ENCODE results near the gene PHLPP2.

PHLPP2 gene

GRCh38 chr16:71670537-71670936 lies 54.0 kb downstream of the PHLPP2 start:
- no peak for DNase-seq

DNA sequence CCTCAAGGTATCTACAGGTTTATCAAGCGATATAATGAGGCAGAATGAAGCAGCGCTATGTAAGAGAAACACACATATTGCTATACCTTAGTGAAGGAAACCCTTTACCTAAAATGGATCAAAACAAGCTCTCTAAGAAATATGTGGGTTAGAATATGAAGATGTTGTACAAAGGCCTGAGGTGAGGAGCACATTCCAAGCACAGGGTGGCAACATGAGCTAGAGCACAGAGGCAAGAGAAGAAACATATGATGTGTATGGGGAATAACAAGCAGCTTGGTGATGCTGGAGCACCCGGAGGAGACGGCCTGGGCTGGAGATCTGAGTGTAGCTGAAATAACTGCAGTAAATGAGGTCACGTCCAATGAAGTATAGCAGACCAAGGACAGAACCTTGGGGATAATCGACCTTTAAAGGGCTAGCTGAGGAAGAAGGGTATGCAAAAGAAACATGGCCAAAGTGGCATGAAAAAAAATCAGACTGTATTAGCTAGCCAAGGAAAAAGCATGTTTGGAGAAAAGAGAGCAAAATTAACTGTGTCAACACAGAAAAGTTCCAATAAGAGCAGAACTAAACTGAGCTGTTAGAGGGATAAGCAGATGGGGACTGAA lies 54.5 kb downstream of the PHLPP2 start:
- DNase-seq: no peak

DNA sequence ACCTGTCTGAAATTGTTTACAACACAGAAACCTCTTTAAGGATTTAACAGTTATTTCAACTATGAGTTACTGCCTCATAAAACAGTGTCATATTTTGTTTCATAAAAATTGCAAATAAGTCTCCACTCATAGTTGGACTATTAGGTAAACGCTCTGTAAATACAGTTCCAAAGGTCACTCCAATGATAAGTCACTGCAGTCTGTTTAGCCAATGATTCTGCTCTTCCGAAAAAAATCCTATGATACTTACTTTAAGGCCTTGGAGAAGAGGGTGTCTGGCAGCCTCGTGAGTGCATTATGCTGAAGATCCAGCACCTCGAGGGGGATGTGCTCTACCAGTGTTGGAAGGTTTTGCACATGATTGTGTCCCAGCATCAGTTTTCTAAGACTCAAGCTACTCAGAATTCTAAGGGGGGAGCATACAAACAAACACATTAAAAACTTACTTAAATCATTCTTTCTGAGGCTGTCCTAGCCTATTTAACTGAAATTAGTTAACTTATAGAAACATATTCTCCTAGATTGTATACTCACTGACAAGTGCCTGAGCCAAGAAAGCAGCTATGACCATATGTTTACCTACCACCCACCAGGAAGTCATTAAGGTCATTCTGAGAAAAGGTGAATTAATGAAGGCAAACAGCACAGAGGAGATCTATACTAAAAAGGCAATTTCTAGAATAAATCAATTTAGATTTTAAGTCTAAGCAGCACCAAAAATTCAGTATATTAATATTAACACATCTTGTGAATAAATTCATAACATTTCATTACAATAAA lies 57.4 kb downstream of the PHLPP2 start:
- no peak for DNase-seq

GRCh38 chr16:71666264-71666663 lies 58.2 kb downstream of the PHLPP2 start:
- no peak for DNase-seq

GRCh38 chr16:71659471-71659870 lies 65.0 kb downstream of the PHLPP2 start:
- DNase-seq: no peak

DNA sequence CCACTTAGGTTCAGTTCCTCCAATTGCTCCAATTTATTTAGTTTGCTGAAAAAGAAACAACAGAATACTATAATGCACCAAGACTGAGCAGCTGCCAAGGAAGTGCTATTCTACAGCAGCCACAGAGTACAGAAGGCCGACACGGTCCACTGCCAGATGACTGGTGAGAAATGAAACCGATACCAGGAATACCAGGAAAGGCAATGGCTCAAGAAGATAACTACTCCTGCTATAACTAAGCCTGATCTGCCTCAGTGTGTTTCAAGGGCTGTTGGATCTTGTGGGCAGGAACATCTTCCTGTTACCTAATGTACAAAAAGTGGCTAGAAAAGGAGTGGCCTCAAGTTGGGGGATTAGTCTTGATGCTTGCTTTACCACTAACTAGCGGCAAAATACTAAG lies 65.7 kb downstream of the PHLPP2 start:
- DNase-seq: no peak

DNA sequence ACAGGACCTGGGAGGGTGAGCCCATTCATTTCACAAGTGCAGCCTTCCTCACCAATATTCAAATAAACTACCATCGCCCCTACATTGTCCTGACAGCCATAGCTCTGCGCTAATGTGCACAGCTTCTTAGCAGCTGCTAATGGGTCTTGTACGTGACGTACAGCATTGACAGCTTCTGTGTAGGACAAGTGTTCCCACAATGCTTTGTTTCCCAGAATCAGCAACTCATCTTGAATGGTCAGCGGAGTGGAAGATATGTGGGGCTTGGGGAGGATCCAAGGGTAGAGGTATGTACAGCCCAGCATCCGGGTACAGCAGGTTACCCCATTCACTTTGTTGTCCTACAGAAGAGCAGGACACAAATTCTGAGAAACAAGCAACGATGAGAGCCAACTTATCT lies 74.8 kb downstream of the PHLPP2 start:
- DNase-seq: no peak

GRCh38 chr16:71648921-71649320 lies 75.6 kb downstream of the PHLPP2 start:
- DNase-seq: no peak

DNA sequence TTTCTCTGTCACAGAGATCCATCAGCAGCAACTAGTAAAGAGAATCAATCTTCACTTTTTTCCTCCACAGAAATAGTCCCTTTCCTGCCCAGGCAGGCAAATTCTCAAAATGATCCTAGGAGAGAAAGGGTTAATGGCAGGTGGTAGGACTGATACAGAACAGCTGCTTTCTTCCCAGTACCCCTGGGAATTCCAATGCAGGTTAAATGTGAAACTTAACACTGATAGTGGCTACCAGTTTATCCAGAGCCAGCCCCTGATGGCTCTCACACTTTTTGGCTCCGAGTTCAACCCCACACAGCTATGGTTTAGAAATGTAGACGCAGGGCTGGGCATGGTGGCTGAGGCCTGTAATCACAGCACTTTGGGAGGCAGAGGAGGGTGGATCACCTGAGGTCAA lies 76.3 kb downstream of the PHLPP2 start:
- no peak for DNase-seq

DNA sequence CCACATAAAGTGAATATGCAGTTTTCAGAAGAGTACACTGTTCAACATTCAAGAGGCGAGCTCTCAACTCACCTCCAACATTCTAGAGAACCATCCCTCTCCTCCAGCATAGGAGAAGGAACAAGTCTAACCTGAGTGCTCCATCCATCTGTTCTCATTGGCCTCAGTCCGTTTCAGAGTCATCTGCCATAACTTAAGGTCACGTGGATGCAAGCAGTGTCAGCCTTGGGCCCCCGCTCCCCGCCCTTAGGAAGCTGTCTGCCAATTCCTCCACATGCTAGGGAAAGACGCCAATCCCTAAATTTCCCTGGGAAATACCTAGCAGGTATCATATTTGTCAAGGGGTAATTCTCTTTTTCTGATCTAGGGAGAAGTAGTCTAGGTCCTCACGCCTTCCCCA lies 77.1 kb downstream of the PHLPP2 start:
- no peak for DNase-seq

- DNase-seq: no peak
These were observed 79.1 kb downstream of the PHLPP2 start for GRCh38 chr16:71645450-71645849.

- no peak for DNase-seq
These were observed 87.1 kb downstream of the PHLPP2 start for GRCh38 chr16:71637398-71637797.

DNA sequence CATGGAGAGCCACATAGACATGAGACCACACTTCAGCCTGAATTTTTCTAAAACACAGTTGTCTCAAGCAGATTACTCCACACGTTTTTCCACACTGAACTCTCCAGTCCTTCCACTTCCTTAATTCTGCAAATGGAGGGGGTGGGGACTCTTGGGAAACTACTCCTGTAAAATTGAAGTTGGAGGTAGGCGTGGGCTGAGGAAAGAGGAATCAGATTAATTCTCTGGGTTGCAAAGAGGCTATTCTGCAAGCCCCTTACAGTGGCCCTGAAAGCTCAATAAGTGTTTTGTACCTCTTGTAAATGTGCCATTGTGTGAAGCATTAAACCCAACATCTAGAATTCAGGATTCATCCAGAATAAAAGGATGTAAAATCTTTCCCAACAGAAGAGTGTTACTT lies 88.9 kb downstream of the PHLPP2 start:
- DNase-seq: no peak

GRCh38 chr16:71631776-71632175 lies 92.7 kb downstream of the PHLPP2 start:
- no peak for DNase-seq

- no peak for DNase-seq
These were observed 93.7 kb downstream of the PHLPP2 start for GRCh38 chr16:71630808-71631207.

- no peak for DNase-seq
These were observed 95.1 kb downstream of the PHLPP2 start for GRCh38 chr16:71629278-71630016.

DNA sequence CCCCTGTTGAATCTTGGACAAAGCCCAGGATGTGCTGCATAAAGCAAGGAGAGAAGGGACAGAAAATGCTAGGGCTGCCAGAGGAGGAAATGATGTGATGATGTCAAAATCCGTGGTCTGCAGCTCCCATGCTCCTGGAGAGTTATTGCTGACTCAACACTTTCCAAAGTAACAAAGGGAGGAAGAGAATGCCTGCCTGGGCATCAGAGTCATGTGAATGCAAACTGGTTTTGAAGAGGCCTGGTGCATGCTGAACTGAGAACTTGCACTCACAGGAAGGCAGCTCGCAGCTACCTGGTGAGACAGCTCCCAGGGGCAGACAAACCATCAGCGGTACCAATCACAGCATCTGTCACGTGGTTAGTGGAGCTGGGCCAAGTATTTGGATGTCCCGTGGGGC lies 95.7 kb downstream of the PHLPP2 start:
- DNase-seq: no peak

- no peak for DNase-seq
These were observed 96.7 kb downstream of the PHLPP2 start for GRCh38 chr16:71627731-71628181.

- no peak for DNase-seq
These were observed 97.7 kb downstream of the PHLPP2 start for GRCh38 chr16:71626858-71627213.

DNA sequence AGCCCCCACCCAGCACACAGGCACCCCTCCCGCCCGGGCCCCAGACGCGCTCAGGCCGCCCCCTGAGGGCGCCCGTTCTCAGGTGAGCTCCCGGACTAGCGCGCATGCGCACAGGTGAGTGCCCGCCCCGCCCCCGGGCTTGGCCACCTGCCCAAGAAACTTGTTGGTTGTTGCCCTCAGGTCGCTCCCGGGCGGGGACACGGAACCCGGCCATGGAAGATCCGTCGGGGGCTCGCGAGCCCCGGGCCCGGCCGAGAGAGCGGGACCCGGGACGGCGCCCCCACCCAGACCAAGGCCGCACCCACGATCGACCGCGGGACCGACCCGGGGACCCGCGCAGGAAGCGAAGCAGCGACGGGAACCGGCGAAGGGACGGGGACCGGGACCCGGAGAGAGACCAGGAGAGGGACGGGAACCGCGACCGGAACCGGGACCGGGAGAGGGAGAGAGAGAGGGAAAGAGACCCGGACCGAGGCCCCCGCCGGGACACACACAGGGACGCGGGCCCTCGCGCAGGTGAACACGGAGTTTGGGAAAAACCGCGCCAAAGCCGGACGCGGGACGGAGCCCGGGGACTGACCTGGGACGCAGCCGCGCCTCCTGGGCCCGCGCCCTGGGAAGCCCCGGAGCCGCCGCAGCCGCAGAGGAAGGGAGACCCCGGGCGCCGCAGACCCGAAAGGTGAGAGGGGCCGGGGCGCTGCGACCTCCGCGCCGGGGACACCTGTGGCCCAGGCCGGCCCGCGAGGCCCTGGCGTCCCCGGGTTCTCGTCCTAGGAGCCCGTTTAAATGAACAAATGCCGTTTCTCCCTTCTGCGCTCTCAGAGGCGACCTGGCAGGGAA lies 98.3 kb downstream of the PHLPP2 start, which contains the start of gene MARVELD3:
Gene MARVELD3 (plus strand): TSS at position 167 of the 840 bp plus-strand sequence. CDS start 46 bp downstream, at position 213.
- peak in 1 of 4 experiments; percentile 21 for DNase-seq

DNA sequence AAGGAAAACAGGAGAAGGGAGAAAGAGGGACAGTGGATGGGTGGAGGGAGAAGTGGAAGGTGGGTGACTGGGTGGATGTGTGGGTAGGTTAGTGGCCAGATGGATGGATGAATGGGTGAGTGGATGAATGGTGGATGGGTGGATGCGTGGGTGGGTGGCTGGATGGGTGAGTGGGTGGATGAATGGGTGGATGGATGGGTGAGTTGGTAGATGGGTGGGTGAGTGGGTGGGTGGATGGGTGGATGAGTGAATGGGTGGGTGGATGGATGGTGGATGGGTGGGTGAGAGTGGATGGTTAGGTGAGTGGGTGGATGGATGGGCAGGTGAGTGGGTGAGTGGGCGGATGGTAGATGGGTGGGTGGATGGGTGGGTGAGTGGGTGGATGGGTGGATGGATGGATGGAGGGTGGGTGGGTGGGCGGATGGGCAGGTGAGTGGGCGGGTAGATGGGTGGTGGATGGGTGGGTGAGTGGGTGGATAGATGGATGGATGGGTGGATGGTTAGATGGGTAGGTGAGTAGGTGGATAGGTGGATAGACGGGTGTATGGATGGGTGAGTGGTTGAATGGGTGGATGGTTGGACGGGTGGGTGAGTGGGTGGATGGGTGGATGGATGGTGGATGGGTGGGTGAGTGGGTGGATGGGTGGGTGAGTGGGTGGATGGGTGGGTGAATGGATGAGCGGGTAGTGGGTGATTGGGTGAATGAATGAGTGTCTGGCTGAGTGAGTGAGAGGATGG lies 99.2 kb downstream of the PHLPP2 start:
- no peak for DNase-seq

DNA sequence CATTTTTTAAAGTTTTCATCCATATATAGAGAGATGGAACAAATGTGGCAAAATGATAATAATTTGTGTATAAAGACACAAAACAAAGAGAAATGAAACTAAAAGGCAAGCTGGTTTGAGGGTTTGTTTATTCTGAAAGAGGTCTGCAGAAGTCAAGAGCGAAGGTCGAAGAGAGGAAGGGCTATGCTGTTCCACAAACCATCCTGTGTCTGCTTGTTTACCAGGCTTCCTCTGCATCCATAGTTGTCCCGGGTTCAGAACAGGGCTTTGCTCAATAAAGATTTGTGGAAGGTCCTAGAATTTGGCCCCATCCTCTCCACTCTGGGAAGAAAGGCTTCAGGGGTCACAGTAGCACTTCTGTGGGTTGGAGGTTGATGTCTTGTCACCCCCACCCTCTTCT lies 100.9 kb downstream of the PHLPP2 start:
- no peak for DNase-seq

Data from activated naive CD4-positive, alpha-beta T cell (primary cell).